Calu3 (cell line): ENCODE results near the gene SLC39A9. TPM values are rescaled to one million over a fixed set of nuclear protein-coding genes. Genes with fewer than 3 reads are reported as not detected.

Experiments used
- BruUV-seq: library from RNA; stranded (reverse); fragments of 400-500 nt; replicated peaks from 2 replicates; lab custom pipeline; 2021; lab: Mats Ljungman, UMichigan
- CTCF ChIA-PET: fragments of 300-600 bp; sonication (Branson Sonifier 250); formaldehyde crosslinking; loops from one replicate; lab custom pipeline; 2022; ENCODE audit warnings: antibody characterized with exemption; lab: Charles Lee
- DNase-seq: peaks from one replicate; pipeline ENCODE4 v3.0.0; 2022
- H3K27ac Mint-ChIP-seq: one replicate; pipeline ENCODE4 v1.8.0; 2022; ENCODE audit warnings: mixed read lengths; ENCODE audit not compliant: unreplicated experiment
- H3K27me3 Mint-ChIP-seq: one replicate; pipeline ENCODE4 v1.8.0; 2022; ENCODE audit warnings: mixed read lengths; ENCODE audit not compliant: unreplicated experiment
- H3K36me3 Mint-ChIP-seq: one replicate; pipeline ENCODE4 v1.8.0; 2022; ENCODE audit warnings: mild to moderate bottlenecking, moderate library complexity, mixed read lengths; ENCODE audit not compliant: insufficient read depth, unreplicated experiment
- H3K4me1 Mint-ChIP-seq: one replicate; pipeline ENCODE4 v1.8.0; 2022; ENCODE audit warnings: mild to moderate bottlenecking, low read depth, mixed read lengths; ENCODE audit not compliant: unreplicated experiment
- H3K4me3 Mint-ChIP-seq: one replicate; pipeline ENCODE4 v1.8.0; 2022; ENCODE audit warnings: mild to moderate bottlenecking, low read depth, moderate library complexity, mixed read lengths; ENCODE audit not compliant: unreplicated experiment
- H3K9me3 Mint-ChIP-seq: one replicate; pipeline ENCODE4 v1.8.0; 2022; ENCODE audit warnings: low read depth, mixed read lengths; ENCODE audit not compliant: unreplicated experiment
- intact Hi-C: fragments of 100-400 bp; cut with micrococcal nuclease; formaldehyde crosslinking; loops from one replicate; pipeline ENCODE4 v1.10.0; 2022; ENCODE audit not compliant: unreplicated experiment
- total RNA-seq: library from RNA; stranded (reverse); gene quantifications from 2 replicates; pipeline ENCODE4 v1.2.3, GENCODE V29; 2022
- TF ChIP-seq, protein P1 (sequence below): fragments of 200-600 bp; IDR thresholded peaks from one replicate; pipeline ENCODE4 v1.8.0; 2022; ENCODE audit warnings: antibody characterized with exemption; ENCODE audit not compliant: unreplicated experiment

The SLC39A9 gene
- total RNA-seq, 1 experiment from 2014 or later = 94.7 TPM

DNA sequence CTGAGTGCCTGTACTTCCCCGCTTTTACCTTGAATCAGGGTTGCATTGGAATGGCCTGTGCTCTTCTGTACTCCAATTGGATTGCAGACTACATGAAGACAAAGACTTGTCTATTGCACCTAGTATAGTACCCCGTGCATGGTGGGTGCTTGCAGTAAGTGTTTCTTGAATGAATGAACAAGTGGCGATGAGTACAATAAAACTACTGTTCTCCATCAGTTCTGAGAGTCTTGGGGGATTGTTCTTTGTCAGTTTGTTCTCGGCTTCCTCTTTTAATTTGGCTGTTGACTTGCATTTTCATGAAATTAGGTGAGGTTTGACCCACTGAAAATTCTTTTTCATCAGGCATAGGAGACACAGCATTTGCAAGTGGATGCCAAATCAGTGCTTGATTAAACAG, 34.5 kb upstream of the SLC39A9 start:
- no peaks in the 10 kb centered on the region for H3K9me3 Mint-ChIP-seq
- no peaks in the 10 kb centered on the region for H3K4me1 Mint-ChIP-seq
- H3K27ac Mint-ChIP-seq = no peak overlapping the region
- TF ChIP-seq, protein P1, sequence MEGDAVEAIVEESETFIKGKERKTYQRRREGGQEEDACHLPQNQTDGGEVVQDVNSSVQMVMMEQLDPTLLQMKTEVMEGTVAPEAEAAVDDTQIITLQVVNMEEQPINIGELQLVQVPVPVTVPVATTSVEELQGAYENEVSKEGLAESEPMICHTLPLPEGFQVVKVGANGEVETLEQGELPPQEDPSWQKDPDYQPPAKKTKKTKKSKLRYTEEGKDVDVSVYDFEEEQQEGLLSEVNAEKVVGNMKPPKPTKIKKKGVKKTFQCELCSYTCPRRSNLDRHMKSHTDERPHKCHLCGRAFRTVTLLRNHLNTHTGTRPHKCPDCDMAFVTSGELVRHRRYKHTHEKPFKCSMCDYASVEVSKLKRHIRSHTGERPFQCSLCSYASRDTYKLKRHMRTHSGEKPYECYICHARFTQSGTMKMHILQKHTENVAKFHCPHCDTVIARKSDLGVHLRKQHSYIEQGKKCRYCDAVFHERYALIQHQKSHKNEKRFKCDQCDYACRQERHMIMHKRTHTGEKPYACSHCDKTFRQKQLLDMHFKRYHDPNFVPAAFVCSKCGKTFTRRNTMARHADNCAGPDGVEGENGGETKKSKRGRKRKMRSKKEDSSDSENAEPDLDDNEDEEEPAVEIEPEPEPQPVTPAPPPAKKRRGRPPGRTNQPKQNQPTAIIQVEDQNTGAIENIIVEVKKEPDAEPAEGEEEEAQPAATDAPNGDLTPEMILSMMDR = no peak
- intact Hi-C loops = no loop called here
- no peak for DNase-seq
- H3K4me3 Mint-ChIP-seq = no peak overlapping the region
- peaks cover 7% of the 10 kb centered on the region for H3K27me3 Mint-ChIP-seq
- CTCF ChIA-PET = no interaction called here
- no TSS peak for BruUV-seq
- no peaks in the 10 kb centered on the region for H3K36me3 Mint-ChIP-seq

DNA sequence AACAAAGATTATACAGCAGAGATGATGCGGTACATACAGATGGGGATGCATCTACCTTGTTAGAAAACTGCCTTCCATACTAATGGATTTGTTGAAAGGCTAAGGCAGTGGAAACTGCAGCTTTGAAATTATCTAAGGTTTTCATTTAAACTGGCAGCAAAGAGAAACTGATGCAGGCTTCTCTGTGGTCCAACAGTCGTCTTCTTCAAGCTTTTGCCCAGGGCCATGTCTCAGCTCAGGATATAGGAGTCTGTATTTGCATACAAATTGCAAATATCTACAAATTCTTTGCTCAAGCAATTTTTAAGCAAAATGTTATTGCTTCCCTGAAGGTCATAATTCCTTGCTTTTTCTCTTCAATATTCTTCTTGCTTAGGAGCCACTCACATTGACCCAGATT, 34.1 kb upstream of the SLC39A9 start:
- BruUV-seq = no TSS peak
- Mint-ChIP-seq H3K27me3 (peaks cover 3% of the 10 kb centered on the region), H3K4me3 (no peak overlapping the region), H3K9me3 (no peaks in the 10 kb centered on the region), H3K4me1 (no peaks in the 10 kb centered on the region), H3K36me3 (no peaks in the 10 kb centered on the region), H3K27ac (no peak overlapping the region)
- TF ChIP-seq, protein P1 = no peak
- CTCF ChIA-PET = no interaction called here
- intact Hi-C loops = no loop called here
- DNase-seq = no peak

- no peaks in the 10 kb centered on the region for H3K9me3 Mint-ChIP-seq
Observed at GRCh38 chr14:69366069-69366468, 32.4 kb upstream of the SLC39A9 start.

DNA sequence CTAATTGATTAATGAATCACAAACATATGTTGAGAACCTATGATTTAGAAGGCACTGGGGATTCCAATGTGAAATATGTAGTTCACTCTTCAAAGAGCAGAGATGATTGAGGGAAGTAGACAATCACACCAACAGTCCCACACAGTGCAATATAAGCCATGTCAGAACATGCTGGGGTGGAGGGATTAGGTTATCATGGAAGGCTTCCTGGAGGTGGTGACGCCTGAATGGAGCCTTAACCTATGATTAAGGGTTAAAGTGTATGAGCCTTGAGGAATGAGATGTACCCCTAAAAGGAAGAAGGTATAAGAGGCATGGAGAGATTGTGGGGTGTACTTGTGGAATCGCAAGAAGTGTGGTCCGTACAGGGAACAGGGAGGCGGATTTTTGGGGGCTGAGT, 31.7 kb upstream of the SLC39A9 start:
- TF ChIP-seq, protein P1 = no peak
- no peak overlapping the region for H3K27ac Mint-ChIP-seq
- H3K4me1 Mint-ChIP-seq = no peaks in the 10 kb centered on the region
- no peaks in the 10 kb centered on the region for H3K27me3 Mint-ChIP-seq
- DNase-seq = no peak
- no peaks in the 10 kb centered on the region for H3K36me3 Mint-ChIP-seq
- H3K4me3 Mint-ChIP-seq = no peak overlapping the region
- CTCF ChIA-PET = no interaction called here
- H3K9me3 Mint-ChIP-seq = no peaks in the 10 kb centered on the region
- no TSS peak for BruUV-seq
- intact Hi-C loops = no loop called here

More at GRCh38 chr14:69366069-69366468, 32.4 kb upstream of the SLC39A9 start:
- CTCF ChIA-PET = no interaction called here
- Mint-ChIP-seq H3K4me3 (no peak overlapping the region), H3K4me1 (no peaks in the 10 kb centered on the region), H3K36me3 (no peaks in the 10 kb centered on the region), H3K27ac (no peak overlapping the region), H3K27me3 (no peaks in the 10 kb centered on the region)
- no peak for DNase-seq
- TF ChIP-seq, protein P1 = no peak
- intact Hi-C loops = no loop called here
- no TSS peak for BruUV-seq
